Neuronal stem cell (in vitro differentiated cells): Measurements from ENCODE around the gene DTNB.

Experiments used
- DNase-seq: peaks from one replicate; pipeline ENCODE4 v3.0.0-alpha.2; 2013; ENCODE audit warnings: low spot score
- H2AFZ ChIP-seq: one replicate; pipeline ENCODE4 v1.6.1; 2013; ENCODE audit warnings: mild to moderate bottlenecking, low read length, inconsistent platforms
- H2AK5ac ChIP-seq: 2 replicates; pipeline ENCODE4 v1.6.1; 2013; ENCODE audit warnings: low read depth, mild to moderate bottlenecking, inconsistent platforms, low read length, moderate library complexity, mixed read lengths
- H2BK120ac ChIP-seq: 2 replicates; pipeline ENCODE4 v1.6.1; 2013; ENCODE audit warnings: low read depth, mild to moderate bottlenecking, inconsistent platforms, low read length, moderate library complexity, mixed read lengths
- H2BK12ac ChIP-seq: one replicate; pipeline ENCODE4 v1.6.1; 2013; ENCODE audit warnings: low read length, inconsistent platforms
- H2BK15ac ChIP-seq: 2 replicates; pipeline ENCODE4 v1.6.1; 2013; ENCODE audit warnings: mild to moderate bottlenecking, low read length, inconsistent platforms, mixed read lengths
- H2BK5ac ChIP-seq: one replicate; pipeline ENCODE4 v1.6.1; 2013; ENCODE audit warnings: inconsistent platforms, mild to moderate bottlenecking, low read length, moderate library complexity
- H3K14ac ChIP-seq: one replicate; pipeline ENCODE4 v1.6.1; 2013; ENCODE audit warnings: low read length, inconsistent platforms
- H3K18ac ChIP-seq: 2 replicates; pipeline ENCODE4 v1.6.1; 2013; ENCODE audit warnings: low read length, inconsistent platforms
- H3K23ac ChIP-seq: 2 replicates; pipeline ENCODE4 v1.6.1; 2013; ENCODE audit warnings: low read depth, mild to moderate bottlenecking, mixed read lengths, low read length, inconsistent platforms; ENCODE audit not compliant: poor library complexity
- H3K27ac ChIP-seq: replicated peaks from 3 replicates; pipeline ENCODE4 v1.5.1; 2013; ENCODE audit warnings: low read length, inconsistent platforms
- H3K27me3 ChIP-seq, 3 experiments: 2 replicates each; pipeline ENCODE4 v1.6.1; 2013; ENCODE audit warnings: low read length in 3 of 3, mild to moderate bottlenecking in 2 of 3, inconsistent platforms in 1 of 3, low read depth in 1 of 3, mixed read lengths in 1 of 3, moderate library complexity in 1 of 3; ENCODE audit not compliant: control insufficient read depth in 3 of 3, insufficient read depth in 3 of 3
- H3K36me3 ChIP-seq, 2 donors: replicated peaks in 1 of 2; 2 replicates each; pipeline ENCODE4 v1.6.1; 2013; ENCODE audit warnings: low read length in 2 of 2; ENCODE audit not compliant: control insufficient read depth in 2 of 2, insufficient read depth in 2 of 2
- H3K4ac ChIP-seq: 2 replicates; pipeline ENCODE4 v1.6.1; 2013; ENCODE audit warnings: inconsistent platforms, mild to moderate bottlenecking, low read length, moderate library complexity
- H3K4me1 ChIP-seq, 2 donors: 1 replicate in 1 of 2; 2 replicates in 1 of 2; pipeline ENCODE4 v1.6.1; 2013; ENCODE audit warnings: low read length in 2 of 2, low read depth in 1 of 2; ENCODE audit not compliant: control insufficient read depth in 2 of 2, insufficient read depth in 1 of 2
- H3K4me2 ChIP-seq: one replicate; pipeline ENCODE4 v1.6.1; 2013; ENCODE audit warnings: mild to moderate bottlenecking, low read length, inconsistent platforms; ENCODE audit not compliant: insufficient read depth, poor library complexity, severe bottlenecking
- H3K4me3 ChIP-seq, 2 donors: 2 replicates each; pipeline ENCODE4 v1.5.1; 2013; ENCODE audit warnings: low read length in 2 of 2, mild to moderate bottlenecking in 2 of 2, inconsistent platforms in 1 of 2, moderate library complexity in 1 of 2
- H3K79me1 ChIP-seq: one replicate; pipeline ENCODE4 v1.6.1; 2013; ENCODE audit warnings: low read depth, mild to moderate bottlenecking, inconsistent platforms, low read length, moderate library complexity
- H3K9ac ChIP-seq: one replicate; pipeline ENCODE4 v1.6.1; 2013; ENCODE audit warnings: mild to moderate bottlenecking, low read depth, low read length, inconsistent platforms; ENCODE audit not compliant: poor library complexity
- H3K9me3 ChIP-seq, 2 donors: replicated peaks in 1 of 2; 2 replicates each; pipeline versions ENCODE3 to v1.6.1; 2013; ENCODE audit warnings: low read length in 2 of 2, mild to moderate bottlenecking in 2 of 2, inconsistent platforms in 1 of 2, low read depth in 1 of 2, mixed read lengths in 1 of 2, moderate library complexity in 1 of 2; ENCODE audit not compliant: control insufficient read depth in 2 of 2, insufficient read depth in 1 of 2
- H4K8ac ChIP-seq: one replicate; pipeline ENCODE4 v1.6.1; 2013; ENCODE audit warnings: low read depth, mild to moderate bottlenecking, inconsistent platforms, low read length, moderate library complexity
- H4K91ac ChIP-seq: one replicate; pipeline ENCODE4 v1.6.1; 2013; ENCODE audit warnings: low read length, low read depth, mild to moderate bottlenecking, inconsistent platforms; ENCODE audit not compliant: poor library complexity
- WGBS, 2 donors: extraction: QIAGEN DNeasy Blood & Tissue Kit; methylation state at CpG; one replicate each; pipeline ENCODE4 v1.1.7; 2013; ENCODE audit warnings: missing lambda C conversion rate in 2 of 2, mixed read lengths in 1 of 2; ENCODE audit not compliant: insufficient read length in 2 of 2, insufficient replicate concordance in 1 of 2; ENCODE audit errors: extremely low coverage in 2 of 2; 5-methylcytosine and 5-hydroxymethylcytosine counted together

DTNB gene

DNA sequence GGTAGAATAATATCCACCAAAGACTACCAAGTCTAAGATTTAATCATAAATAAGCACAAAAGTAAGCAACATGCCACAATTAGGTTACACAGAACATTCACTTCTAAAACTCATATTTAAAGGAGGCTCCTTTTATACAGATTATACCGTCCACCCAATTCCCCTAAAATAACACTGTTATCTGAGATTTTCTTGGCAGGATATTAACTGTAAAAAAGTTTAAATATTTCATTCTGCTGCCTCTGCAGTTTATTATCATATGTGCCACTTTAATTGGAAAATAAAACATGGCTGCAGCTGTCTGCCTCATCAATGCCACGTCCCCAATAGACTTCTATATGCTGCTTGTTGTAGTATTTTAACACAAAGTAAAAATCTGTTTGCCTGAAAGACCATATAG, 140.9 kb downstream of the DTNB start:
- Histone ChIP-seq H2AFZ (no peak overlapping the region), H2BK120ac (no peak overlapping the region), H2BK15ac (no peak overlapping the region), H3K4me2 (no peak overlapping the region), H3K79me1 (peaks cover 3% of the 10 kb centered on the region), H3K9me3 (peaks cover 0 to 1% of the 10 kb centered on the region in 2 donors), H3K4ac (no peak overlapping the region), H3K27me3 (no peaks in the 10 kb centered on the region), H4K8ac (no peak overlapping the region), H3K27ac (no peak overlapping the region), H4K91ac (no peak overlapping the region), H2BK12ac (no peak overlapping the region), H3K18ac (no peak overlapping the region), H2BK5ac (no peak overlapping the region), H3K23ac (no peak overlapping the region), H3K14ac (no peak overlapping the region), H3K36me3 (peaks cover 0 to 4% of the 10 kb centered on the region in 2 donors), H3K9ac (no peak overlapping the region), H3K4me3 (no peak overlapping the region), H2AK5ac (no peak overlapping the region), H3K4me1 (peaks cover 2 to 8% of the 10 kb centered on the region in 2 donors)
- no CpG with 5 or more reads among the region's 2 CpGs for WGBS, 2 donors
- DNase-seq = no peak

DNA sequence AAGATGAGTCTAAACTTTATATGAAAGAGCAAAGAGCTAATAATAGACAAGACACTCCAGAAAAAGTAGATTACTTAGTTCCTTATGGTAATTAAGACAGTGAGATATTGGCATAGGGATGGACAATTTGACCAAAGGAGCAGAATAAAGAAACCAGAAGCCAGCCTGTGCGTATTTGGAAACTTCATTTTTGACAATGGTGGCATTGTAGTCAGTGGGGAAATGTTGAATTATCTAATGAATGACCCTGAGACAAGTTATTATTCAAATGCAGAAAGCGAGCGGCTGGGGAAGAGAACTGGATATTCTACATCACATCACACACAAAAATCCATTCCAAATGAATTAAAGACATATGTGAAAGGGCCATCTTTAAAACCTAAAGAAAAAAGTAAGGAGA, 144.3 kb downstream of the DTNB start:
- DNase-seq = no peak
- Histone ChIP-seq H2BK5ac (no peak overlapping the region), H2AFZ (no peak overlapping the region), H3K9me3 (no peaks in the 10 kb centered on the region), H2BK120ac (no peak overlapping the region), H3K18ac (no peak overlapping the region), H4K8ac (no peak overlapping the region), H3K4me1 (peaks cover 2 to 8% of the 10 kb centered on the region in 2 donors), H3K27ac (no peak overlapping the region), H3K4ac (no peak overlapping the region), H3K36me3 (peaks cover 0 to 4% of the 10 kb centered on the region in 2 donors), H3K79me1 (no peaks in the 10 kb centered on the region), H4K91ac (no peak overlapping the region), H3K14ac (no peak overlapping the region), H3K4me3 (no peak overlapping the region), H2BK15ac (no peak overlapping the region), H3K27me3 (no peaks in the 10 kb centered on the region), H3K4me2 (no peak overlapping the region), H3K9ac (no peak overlapping the region), H2BK12ac (no peak overlapping the region), H3K23ac (no peak overlapping the region), H2AK5ac (no peak overlapping the region)
- no CpG with 5 or more reads among the region's 3 CpGs for WGBS, 2 donors

DNA sequence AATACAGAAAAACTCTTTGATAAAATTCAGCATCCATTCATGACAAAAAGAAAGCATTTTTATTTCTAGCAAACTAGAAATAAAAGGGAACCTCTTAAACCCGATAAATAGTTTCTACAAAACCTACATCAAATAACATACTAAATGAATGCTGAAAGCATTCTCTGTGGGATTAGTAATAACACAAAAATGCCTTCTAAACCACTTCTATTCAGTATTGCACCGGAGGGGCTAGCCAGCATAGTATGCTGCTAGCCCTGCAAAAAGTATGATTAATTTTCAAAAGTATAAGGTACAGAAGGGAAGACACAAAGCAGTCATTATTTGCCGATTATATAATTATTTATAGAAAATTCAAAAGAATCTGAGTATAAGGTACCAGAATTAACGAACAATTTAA, 145.2 kb downstream of the DTNB start:
- Histone ChIP-seq H3K9ac (no peak overlapping the region), H3K9me3 (no peaks in the 10 kb centered on the region), H3K4me1 (peaks cover 2 to 8% of the 10 kb centered on the region in 2 donors), H3K27ac (no peak overlapping the region), H2AK5ac (no peak overlapping the region), H2BK12ac (no peak overlapping the region), H3K4me3 (no peak overlapping the region), H2BK120ac (no peak overlapping the region), H2BK5ac (no peak overlapping the region), H3K79me1 (no peaks in the 10 kb centered on the region), H3K18ac (no peak overlapping the region), H4K91ac (no peak overlapping the region), H3K4me2 (no peak overlapping the region), H3K4ac (no peak overlapping the region), H3K14ac (no peak overlapping the region), H3K23ac (no peak overlapping the region), H2AFZ (no peak overlapping the region), H4K8ac (no peak overlapping the region), H3K36me3 (peaks cover 0 to 4% of the 10 kb centered on the region in 2 donors), H2BK15ac (no peak overlapping the region), H3K27me3 (no peaks in the 10 kb centered on the region)
- WGBS, 2 donors = no CpG with 5 or more reads among the region's 4 CpGs
- DNase-seq = no peak

DNA sequence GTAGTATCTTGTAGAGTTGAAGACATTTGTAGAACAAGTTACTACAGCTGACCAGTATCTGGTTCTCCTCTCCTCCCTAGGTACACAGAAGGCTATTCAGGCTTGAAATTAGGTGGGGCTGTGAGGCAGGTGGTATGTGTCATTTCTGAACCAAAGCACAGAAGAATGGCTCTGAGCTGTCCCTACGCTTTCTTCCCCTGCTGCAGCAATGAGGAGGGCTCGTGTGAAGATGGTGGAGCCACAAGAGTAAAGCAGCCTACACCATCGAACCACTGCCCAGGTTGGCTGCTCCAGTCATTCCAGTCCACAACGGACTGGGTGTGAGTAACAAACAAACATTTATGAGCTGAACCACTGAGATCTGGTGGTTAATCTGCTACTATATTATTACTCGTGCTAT, 148.9 kb downstream of the DTNB start:
- no peak overlapping the region for H3K9ac ChIP-seq
- H3K4me2 ChIP-seq = no peak overlapping the region
- H3K14ac ChIP-seq = no peak overlapping the region
- no peak overlapping the region for H2BK120ac ChIP-seq
- H2BK12ac ChIP-seq = no peak overlapping the region
- H2AFZ ChIP-seq = no peak overlapping the region
- no peak overlapping the region for H4K91ac ChIP-seq
- H3K18ac ChIP-seq = no peak overlapping the region
- no peak overlapping the region for H3K23ac ChIP-seq
- no peak overlapping the region for H2BK5ac ChIP-seq
- DNase-seq = no peak
- H3K4me1 ChIP-seq = peaks cover 0 to 8% of the 10 kb centered on the region in 2 donors
- H3K27me3 ChIP-seq = no peaks in the 10 kb centered on the region
- WGBS, 2 donors = no CpG with 5 or more reads among the region's 5 CpGs
- no peak overlapping the region for H3K27ac ChIP-seq
- H2BK15ac ChIP-seq = no peak overlapping the region
- no peak overlapping the region for H3K4me3 ChIP-seq
- H3K79me1 ChIP-seq = no peaks in the 10 kb centered on the region
- no peaks in the 10 kb centered on the region for H3K36me3 ChIP-seq
- H3K4ac ChIP-seq = no peak overlapping the region
- H4K8ac ChIP-seq = no peak overlapping the region
- no peak overlapping the region for H2AK5ac ChIP-seq
- no peaks in the 10 kb centered on the region for H3K9me3 ChIP-seq
